Coronary artery (tissue), 2 donors: ENCODE data around the gene LRRC34.

Source experiments
- DNase-seq: peaks from one replicate; pipeline ENCODE4 v3.0.0-alpha.2; 2017; ENCODE audit warnings: low spot score
- H3K27ac ChIP-seq, 2 donors: fragments of 200-600 bp; sonication (generic); one replicate each; pipeline ENCODE4 v1.5.1; 2016 to 2019
- H3K4me3 ChIP-seq: fragments of 200-600 bp; sonication (generic); 2 replicates; pipeline ENCODE4 v1.5.1; 2016; ENCODE audit warnings: mild to moderate bottlenecking, moderate library complexity
- TF ChIP-seq, protein P1 (sequence below): fragments of 200-600 bp; sonication (generic); IDR thresholded peaks from one replicate; pipeline ENCODE4 v1.5.1; 2019; ENCODE audit warnings: antibody characterized with exemption

Gene LRRC34

GRCh38 chr3:169847896-169848295 is 35.2 kb upstream of the LRRC34 start:
- H3K4me3 ChIP-seq: no peak overlapping the region
- DNase-seq: no peak
- TF ChIP-seq, protein P1, sequence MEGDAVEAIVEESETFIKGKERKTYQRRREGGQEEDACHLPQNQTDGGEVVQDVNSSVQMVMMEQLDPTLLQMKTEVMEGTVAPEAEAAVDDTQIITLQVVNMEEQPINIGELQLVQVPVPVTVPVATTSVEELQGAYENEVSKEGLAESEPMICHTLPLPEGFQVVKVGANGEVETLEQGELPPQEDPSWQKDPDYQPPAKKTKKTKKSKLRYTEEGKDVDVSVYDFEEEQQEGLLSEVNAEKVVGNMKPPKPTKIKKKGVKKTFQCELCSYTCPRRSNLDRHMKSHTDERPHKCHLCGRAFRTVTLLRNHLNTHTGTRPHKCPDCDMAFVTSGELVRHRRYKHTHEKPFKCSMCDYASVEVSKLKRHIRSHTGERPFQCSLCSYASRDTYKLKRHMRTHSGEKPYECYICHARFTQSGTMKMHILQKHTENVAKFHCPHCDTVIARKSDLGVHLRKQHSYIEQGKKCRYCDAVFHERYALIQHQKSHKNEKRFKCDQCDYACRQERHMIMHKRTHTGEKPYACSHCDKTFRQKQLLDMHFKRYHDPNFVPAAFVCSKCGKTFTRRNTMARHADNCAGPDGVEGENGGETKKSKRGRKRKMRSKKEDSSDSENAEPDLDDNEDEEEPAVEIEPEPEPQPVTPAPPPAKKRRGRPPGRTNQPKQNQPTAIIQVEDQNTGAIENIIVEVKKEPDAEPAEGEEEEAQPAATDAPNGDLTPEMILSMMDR: no peak
- no peak overlapping the region for H3K27ac ChIP-seq

DNA sequence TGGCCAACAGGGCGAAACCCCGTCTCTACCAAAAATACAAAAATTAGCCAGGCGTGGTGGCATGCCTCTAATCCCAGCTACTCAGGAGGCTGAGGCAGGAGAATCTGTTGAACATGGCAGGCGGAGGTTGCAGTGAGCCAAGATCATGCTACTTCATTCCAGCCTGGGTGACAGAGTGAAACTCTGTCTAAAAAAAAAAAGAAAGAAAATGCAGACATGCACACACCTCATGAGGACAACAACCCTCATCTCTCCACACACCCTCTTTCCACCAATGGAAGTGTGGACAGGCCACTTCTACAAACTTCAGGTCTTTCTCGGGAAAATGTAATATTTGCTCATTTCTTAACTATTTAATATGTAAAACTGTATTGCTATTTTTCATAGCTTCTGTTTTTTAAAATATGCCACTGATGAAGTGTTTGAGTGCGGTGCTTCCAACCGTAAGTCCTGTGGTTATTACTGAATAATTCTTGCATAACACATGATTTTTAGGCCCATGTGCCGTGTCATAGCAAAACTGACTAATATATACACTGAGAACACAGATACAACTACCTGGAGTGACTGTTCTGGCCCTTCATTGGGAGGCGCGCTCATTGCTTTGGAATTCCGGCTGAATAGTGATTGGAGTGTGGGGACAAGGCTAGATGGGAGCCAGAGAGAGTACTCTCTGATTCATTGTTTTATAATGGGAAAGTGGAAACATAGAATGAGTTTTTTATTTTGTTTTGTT is 33.9 kb upstream of the LRRC34 start:
- H3K27ac ChIP-seq: no peak overlapping the region
- TF ChIP-seq, protein P1: no peak
- DNase-seq: no peak
- no peak overlapping the region for H3K4me3 ChIP-seq

- H3K27ac ChIP-seq: no peak overlapping the region
- TF ChIP-seq, protein P1: no peak
- DNase-seq: no peak
- H3K4me3 ChIP-seq: no peak overlapping the region
Measured at GRCh38 chr3:169842960-169843359, 30.3 kb upstream of the LRRC34 start.

DNA sequence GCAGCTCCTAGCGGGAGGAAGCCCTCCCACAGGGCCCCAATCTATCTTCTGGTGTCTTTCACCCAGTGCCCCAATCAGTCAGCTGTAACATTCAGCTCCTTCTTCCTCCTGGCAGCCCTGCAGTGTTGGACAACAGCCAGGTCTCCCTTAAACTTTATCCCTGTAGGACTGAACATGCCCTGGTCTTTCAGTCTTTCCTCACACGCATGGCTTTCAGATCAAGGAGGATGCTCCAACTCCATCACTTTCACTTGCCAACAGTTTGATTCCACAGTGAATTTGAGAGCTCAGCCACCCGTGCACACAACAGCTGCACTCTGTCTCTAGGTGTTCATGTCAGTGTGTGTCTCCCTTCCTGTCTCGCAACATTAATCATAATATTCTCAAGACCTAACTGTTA is 28.5 kb upstream of the LRRC34 start:
- DNase-seq: no peak
- TF ChIP-seq, protein P1: no peak
- H3K27ac ChIP-seq: no peak overlapping the region
- no peak overlapping the region for H3K4me3 ChIP-seq

DNA sequence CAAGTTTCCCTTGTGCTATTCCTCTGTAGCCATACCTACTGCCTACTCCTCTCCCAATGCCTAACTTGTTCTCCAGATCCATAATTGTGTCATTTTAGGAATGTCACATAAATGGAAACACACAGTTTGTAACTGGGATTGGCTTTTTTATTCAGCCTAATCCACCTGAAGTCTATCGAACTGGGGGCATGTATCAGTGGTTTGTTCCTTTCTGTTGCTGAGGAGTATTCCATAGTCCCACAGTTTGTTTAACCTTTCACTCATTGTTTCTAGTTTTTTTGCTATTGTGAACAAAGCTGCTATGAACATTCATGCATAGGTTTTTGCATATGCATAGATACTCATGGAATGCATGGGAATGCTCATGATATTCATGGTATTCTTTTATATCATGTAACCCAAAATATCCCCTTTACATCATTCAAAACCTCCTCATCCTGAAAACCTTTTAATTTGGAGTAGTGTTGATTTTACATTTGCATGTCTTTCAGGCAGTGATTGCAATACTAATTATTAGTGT is 25.9 kb upstream of the LRRC34 start:
- TF ChIP-seq, protein P1: no peak
- no peak for DNase-seq
- no peak overlapping the region for H3K27ac ChIP-seq
- H3K4me3 ChIP-seq: no peak overlapping the region

DNA sequence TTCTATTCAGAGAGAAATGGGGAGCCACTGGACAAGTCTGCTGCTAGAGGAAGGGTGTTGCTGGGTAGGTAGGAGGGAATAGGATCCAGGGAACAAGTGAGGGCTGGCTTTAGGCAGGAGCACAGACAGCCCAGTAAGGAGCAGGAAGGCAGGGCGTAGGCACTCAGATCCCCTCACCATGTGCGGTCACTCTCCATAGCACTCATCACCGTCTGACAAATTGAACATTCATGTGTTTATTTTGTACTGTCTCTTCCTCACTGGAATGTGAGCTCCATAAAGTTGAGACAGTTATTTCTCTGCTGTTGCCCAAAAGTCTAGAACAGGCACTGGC is 24.2 kb upstream of the LRRC34 start:
- peak overlapping the region in 1 of 2 donors; percentile 7 for H3K27ac ChIP-seq
- no peak for DNase-seq

More for the DNA sequence above, 24.2 kb upstream of the LRRC34 start:
- TF ChIP-seq, protein P1: no peak
- H3K4me3 ChIP-seq: no peak overlapping the region
